ENCODE data around the gene TUBB2B.
"Not testable (repeated sequence)": the region's sequence is repeated elsewhere in the genome, so short reads cannot be mapped to it uniquely, and the experiment has no call there.

TUBB2B gene

GRCh38 chr6:3258201-3258600 lies 30.7 kb upstream of the TUBB2B start:
- DNase-seq, result no peak

GRCh38 chr6:3253597-3253961 lies 26.1 kb upstream of the TUBB2B start:
- no peak for DNase-seq

- no peak for DNase-seq
Observed at GRCh38 chr6:3252861-3253596, 25.6 kb upstream of the TUBB2B start.

GRCh38 chr6:3252369-3252768 lies 24.9 kb upstream of the TUBB2B start:
- no peak for DNase-seq

- peak; percentile 84 for DNase-seq
Observed at GRCh38 chr6:3251462-3252314, 24.2 kb upstream of the TUBB2B start.

GRCh38 chr6:3250231-3250675 lies 22.8 kb upstream of the TUBB2B start:
- no peak for DNase-seq

- DNase-seq, result no peak
Observed at GRCh38 chr6:3249821-3250220, 22.4 kb upstream of the TUBB2B start.

- DNase-seq, result no peak
Observed at GRCh38 chr6:3247255-3248146, 20.0 kb upstream of the TUBB2B start.

- DNase-seq, result no peak
Observed at GRCh38 chr6:3245216-3245615, 17.8 kb upstream of the TUBB2B start.

- DNase-seq, result not testable (repeated sequence)
Observed at GRCh38 chr6:3244832-3245161, 17.3 kb upstream of the TUBB2B start.

GRCh38 chr6:3244003-3244831 lies 16.8 kb upstream of the TUBB2B start:
- no peak for DNase-seq

- DNase-seq, result no peak
Observed at GRCh38 chr6:3242768-3243167, 15.3 kb upstream of the TUBB2B start.

- not testable (repeated sequence) for DNase-seq
Observed at GRCh38 chr6:3241745-3242144, 14.3 kb upstream of the TUBB2B start.

GRCh38 chr6:3240595-3240994 lies 13.1 kb upstream of the TUBB2B start:
- DNase-seq, result no peak

- DNase-seq, result no peak
Observed at GRCh38 chr6:3239110-3239830, 11.8 kb upstream of the TUBB2B start.

- no peak for DNase-seq
Observed at GRCh38 chr6:3237761-3238662, 10.6 kb upstream of the TUBB2B start.

GRCh38 chr6:3236005-3236404 lies 8.6 kb upstream of the TUBB2B start:
- no peak for DNase-seq

GRCh38 chr6:3235486-3235885 lies 8.0 kb upstream of the TUBB2B start:
- DNase-seq, result no peak

- no peak for DNase-seq
Observed at GRCh38 chr6:3233904-3234303, 6.5 kb upstream of the TUBB2B start.

GRCh38 chr6:3233321-3233720 lies 5.9 kb upstream of the TUBB2B start:
- DNase-seq, result no peak
